IMR-90 (cell line): ENCODE measurements around the gene ARHGAP19. TPM values are rescaled to one million over a fixed set of nuclear protein-coding genes. Genes with fewer than 3 reads are reported as not detected.

Experiments used
- ATAC-seq: fragments of 200-7000 bp; cut with Tn5 transposase; 2 replicates; pipeline ENCODE4 v1.9.1; 2020; ENCODE audit warnings: low read depth, mild to moderate bottlenecking, moderate library complexity
- BruUV-seq: library from RNA; stranded (reverse); fragments of 400-500 nt; replicated peaks from 2 replicates; lab custom pipeline; 2021; lab: Mats Ljungman, UMichigan
- CTCF ChIA-PET: fragments of 300-600 bp; formaldehyde crosslinking; extraction: SDS; loops from one replicate; lab custom pipeline; 2021; ENCODE audit warnings: antibody characterized with exemption; lab: Yijun Ruan, JAX
- POLR2A ChIA-PET: fragments of 300-600 bp; sonication (Branson Sonifier 250); formaldehyde crosslinking; loops from one replicate; lab custom pipeline; 2022; ENCODE audit warnings: antibody characterized with exemption; ENCODE audit not compliant: unreplicated experiment; lab: Charles Lee
- DNase-seq: peaks from one replicate; pipeline ENCODE4 v3.0.0; 2013
- H2AFZ ChIP-seq: replicated peaks from 2 replicates; pipeline ENCODE3; 2013; ENCODE audit warnings: low read length, mild to moderate bottlenecking; ENCODE audit not compliant: poor library complexity
- H2AK5ac ChIP-seq: 2 replicates; pipeline ENCODE4 v1.6.1; 2013; ENCODE audit warnings: low read depth, low read length, inconsistent platforms
- H2AK9ac ChIP-seq: replicated peaks from 2 replicates; pipeline ENCODE3; 2013; ENCODE audit warnings: mild to moderate bottlenecking, low read depth, low read length, moderate library complexity; ENCODE audit not compliant: poor library complexity
- H2BK120ac ChIP-seq: 2 replicates; pipeline ENCODE4 v1.6.1; 2013; ENCODE audit warnings: low read depth, low read length, inconsistent platforms
- H2BK15ac ChIP-seq: 3 replicates; pipeline ENCODE4 v1.6.1; 2013; ENCODE audit warnings: low read depth, low read length, inconsistent platforms
- H2BK20ac ChIP-seq: 2 replicates; pipeline ENCODE4 v1.6.1; 2013; ENCODE audit warnings: low read depth, mild to moderate bottlenecking, inconsistent platforms, low read length, moderate library complexity
- H2BK5ac ChIP-seq: 2 replicates; pipeline ENCODE4 v1.6.1; 2013; ENCODE audit warnings: mild to moderate bottlenecking, low read depth, low read length, inconsistent platforms; ENCODE audit not compliant: poor library complexity, severe bottlenecking
- H3K14ac ChIP-seq: replicated peaks from 2 replicates; pipeline ENCODE4 v1.6.1; 2013; ENCODE audit warnings: low read depth, low read length, inconsistent platforms
- H3K18ac ChIP-seq: 2 replicates; pipeline ENCODE4 v1.6.1; 2013; ENCODE audit warnings: low read depth, low read length, control low read depth
- H3K23ac ChIP-seq: 2 replicates; pipeline ENCODE4 v1.6.1; 2013; ENCODE audit warnings: low read depth, low read length, inconsistent platforms
- H3K27ac ChIP-seq: 2 replicates; pipeline ENCODE4 v1.5.1; 2013; ENCODE audit warnings: mild to moderate bottlenecking, control low read depth, low read length; ENCODE audit not compliant: insufficient read depth
- H3K27me3 ChIP-seq: 2 replicates; pipeline ENCODE4 v1.6.1; 2013; ENCODE audit warnings: low read length; ENCODE audit not compliant: control insufficient read depth, insufficient read depth
- H3K36me3 ChIP-seq: 2 replicates; pipeline ENCODE4 v1.6.1; 2013; ENCODE audit warnings: low read length, mixed read lengths; ENCODE audit not compliant: control insufficient read depth, insufficient read depth
- H3K4ac ChIP-seq: 2 replicates; pipeline ENCODE4 v1.6.1; 2013; ENCODE audit warnings: low read depth, low read length, inconsistent platforms
- H3K4me1 ChIP-seq: 2 replicates; pipeline ENCODE4 v1.6.1; 2013; ENCODE audit warnings: low read length, mixed read lengths; ENCODE audit not compliant: control insufficient read depth, insufficient read depth
- H3K4me2 ChIP-seq: 2 replicates; pipeline ENCODE4 v1.6.1; 2013; ENCODE audit warnings: low read depth, mild to moderate bottlenecking, control low read depth, low read length, moderate library complexity
- H3K4me3 ChIP-seq: 2 replicates; pipeline ENCODE4 v1.5.1; 2013; ENCODE audit warnings: low read depth, mild to moderate bottlenecking, control low read depth, low read length, moderate library complexity; ENCODE audit not compliant: insufficient read depth
- H3K56ac ChIP-seq: 2 replicates; pipeline ENCODE4 v1.6.1; 2013; ENCODE audit warnings: low read length, inconsistent platforms; ENCODE audit not compliant: insufficient read depth; ENCODE audit errors: extremely low read depth
- H3K79me1 ChIP-seq, 2 experiments: 2 replicates each; pipeline ENCODE4 v1.6.1; 2013; ENCODE audit warnings: low read length in 2 of 2, inconsistent platforms in 1 of 2, low read depth in 1 of 2
- H3K9ac ChIP-seq: 2 replicates; pipeline ENCODE4 v1.6.1; 2013; ENCODE audit warnings: low read depth, low read length, control low read depth
- H3K9me1 ChIP-seq: 2 replicates; pipeline ENCODE4 v1.6.1; 2013; ENCODE audit warnings: low read length, inconsistent platforms; ENCODE audit not compliant: insufficient read depth
- H3K9me3 ChIP-seq: 2 replicates; pipeline ENCODE4 v1.6.1; 2013; ENCODE audit warnings: low read length; ENCODE audit not compliant: control insufficient read depth, insufficient read depth
- H4K20me1 ChIP-seq: 2 replicates; pipeline ENCODE4 v1.6.1; 2013; ENCODE audit warnings: low read length, inconsistent platforms; ENCODE audit not compliant: insufficient read depth
- H4K5ac ChIP-seq: 2 replicates; pipeline ENCODE4 v1.6.1; 2013; ENCODE audit warnings: mild to moderate bottlenecking, low read depth, low read length, control low read depth
- H4K8ac ChIP-seq, 2 experiments: 2 replicates each; pipeline ENCODE4 v1.6.1; 2013; ENCODE audit warnings: low read depth in 2 of 2, low read length in 2 of 2, control low read depth in 1 of 2, inconsistent platforms in 1 of 2
- H4K91ac ChIP-seq: 2 replicates; pipeline ENCODE4 v1.6.1; 2013; ENCODE audit warnings: low read depth, low read length, inconsistent platforms; ENCODE audit not compliant: insufficient read depth
- BHLHE40 ChIP-seq: fragments of 150-350 bp; IDR thresholded peaks from 2 replicates; pipeline ENCODE4 v1.6.1; 2016; ENCODE audit warnings: mild to moderate bottlenecking, low read depth, low read length
- CEBPB ChIP-seq: IDR thresholded peaks from 2 replicates; pipeline ENCODE4 v1.6.1; 2012; ENCODE audit warnings: low read depth, low read length, improper control_type of control experiment
- CHD1 ChIP-seq: IDR thresholded peaks from 2 replicates; pipeline ENCODE4 v1.6.1; 2012; ENCODE audit warnings: low read depth, low read length, improper control_type of control experiment
- CTCF ChIP-seq: conservative IDR thresholded peaks from 2 replicates; pipeline ENCODE4 v1.5.1; 2012; ENCODE audit warnings: mild to moderate bottlenecking, low read depth, low read length, improper control_type of control experiment
- FOS ChIP-seq: fragments of 150-350 bp; IDR thresholded peaks from 2 replicates; pipeline ENCODE4 v1.6.1; 2016; ENCODE audit warnings: low read depth, low read length
- MAFK ChIP-seq: IDR thresholded peaks from 2 replicates; pipeline ENCODE4 v1.6.1; 2012; ENCODE audit warnings: low read depth, low read length, improper control_type of control experiment
- MAZ ChIP-seq: IDR thresholded peaks from 2 replicates; pipeline ENCODE4 v1.6.1; 2012; ENCODE audit warnings: low read depth, mild to moderate bottlenecking, low read length, improper control_type of control experiment, moderate library complexity, borderline replicate concordance
- POLR2A ChIP-seq: IDR thresholded peaks from 2 replicates; pipeline ENCODE4 v1.6.1; 2012; ENCODE audit warnings: mild to moderate bottlenecking, low read depth, low read length
- RAD21 ChIP-seq: IDR thresholded peaks from 2 replicates; pipeline ENCODE4 v1.6.1; 2012; ENCODE audit warnings: low read length, improper control_type of control experiment
- RCOR1 ChIP-seq: IDR thresholded peaks from 2 replicates; pipeline ENCODE4 v1.6.1; 2012; ENCODE audit warnings: mild to moderate bottlenecking, low read length, improper control_type of control experiment; ENCODE audit not compliant: insufficient replicate concordance
- RFX5 ChIP-seq: IDR thresholded peaks from 2 replicates; pipeline ENCODE4 v1.8.0; 2012; ENCODE audit warnings: low read depth, mild to moderate bottlenecking, low read length, moderate library complexity
- SMC3 ChIP-seq: fragments of 150-350 bp; IDR thresholded peaks from 2 replicates; pipeline ENCODE4 v1.6.1; 2016; ENCODE audit warnings: low read depth, mild to moderate bottlenecking, antibody characterized with exemption, low read length, moderate library complexity
- WGBS, 2 experiments: methylation state at CpG; one replicate each; pipeline versions ENCODE4 v1.1.5 to v1.1.7; 2013; ENCODE audit warnings: missing lambda C conversion rate in 2 of 2; ENCODE audit not compliant: insufficient read length in 1 of 2; ENCODE audit errors: extremely low coverage in 2 of 2; 5-methylcytosine and 5-hydroxymethylcytosine counted together
- dilution Hi-C: fragments of 300-500 bp; cut with HindIII; formaldehyde crosslinking; loops from one replicate; pipeline ENCODE4 v1.14.3; 2018; ENCODE audit warnings: low sequenced_read_pairs; ENCODE audit not compliant: unreplicated experiment
- in situ Hi-C: fragments of 300-500 bp; cut with MboI; formaldehyde crosslinking; loops from 3 replicates; pipeline ENCODE4 v1.14.3; 2019; ENCODE audit warnings: low sequenced_read_pairs, inconsistent platforms, mixed read lengths
- intact Hi-C: fragments of 100-400 bp; cut with micrococcal nuclease; formaldehyde crosslinking; loops from 2 replicates; pipeline ENCODE4 v1.10.0; 2022
- polyA plus RNA-seq, 3 experiments: library from polyadenylated mRNA; depleted of rRNA; stranded (reverse); fragments of >200 nt; gene quantifications; 2 replicates each; pipeline ENCODE4 v1.2.3, GENCODE V29; 2012; ENCODE audit warnings: low replicate concordance in 1 of 3
- total RNA-seq: library from RNA; depleted of rRNA; stranded (reverse); fragments of >200 nt; gene quantifications from 2 replicates; pipeline ENCODE4 v1.2.3, GENCODE V29; 2012
- TF ChIP-seq, protein P1 (sequence below): fragments of 150-350 bp; IDR thresholded peaks from 2 replicates; pipeline ENCODE4 v1.6.1; 2017; ENCODE audit warnings: mild to moderate bottlenecking, antibody characterized with exemption, low read length, low read depth

Gene ARHGAP19
- total and polyA plus RNA-seq, 2 of the 4 experiments (the other 2 are of a cell fraction): 6.3 to 7.0 TPM

DNA sequence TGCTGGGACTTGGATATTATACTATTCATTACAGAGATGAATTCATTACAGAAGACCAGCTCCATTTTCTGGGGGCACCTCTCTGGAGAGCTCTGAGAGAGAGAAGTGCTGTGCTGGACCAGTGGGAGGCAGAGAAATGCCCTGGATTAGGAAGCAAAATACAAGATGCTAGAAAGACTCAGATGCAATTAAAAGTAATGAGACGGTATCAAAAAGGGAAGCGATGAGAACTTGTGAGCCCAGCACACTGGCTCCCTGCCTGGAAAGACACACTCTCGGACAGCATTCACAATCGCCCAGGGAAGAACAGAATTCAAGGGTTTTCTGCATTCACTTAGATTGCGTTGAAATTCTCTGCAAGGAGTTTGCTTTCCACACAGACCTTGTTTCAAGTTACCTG is 45.6 kb upstream of the ARHGAP19 start:
- intact Hi-C loops: no loop called here
- WGBS, 2 experiments: 14% methylated on average over 2 of the region's 5 CpGs; no CpG with 5 or more reads in 1 of the 2 experiments
- Histone ChIP-seq H3K79me1 (peaks cover 2 to 7% of the 10 kb centered on the region in 2 experiments; a peak in 2 of 4 replicates), H2AFZ (no peak overlapping the region), H3K23ac (no peak overlapping the region; the same call in 1 of the 2 replicates), H2AK5ac (no peak overlapping the region), H3K36me3 (no peaks in the 10 kb centered on the region), H3K27me3 (peaks cover 24% of the 10 kb centered on the region), H4K5ac (no peak overlapping the region), H3K9me3 (no peaks in the 10 kb centered on the region), H3K4me1 (peaks cover 3% of the 10 kb centered on the region; the same call in 1 of the 2 replicates), H2AK9ac (no peak overlapping the region), H4K20me1 (no peaks in the 10 kb centered on the region), H3K4ac (no peak overlapping the region), H2BK5ac (no peak overlapping the region), H3K56ac (no peak overlapping the region), H3K14ac (no peak overlapping the region), H2BK15ac (no peak overlapping the region), H3K18ac (no peak overlapping the region), H2BK20ac (no peak overlapping the region), H3K27ac (no peak overlapping the region), H3K4me2 (no peak overlapping the region), H2BK120ac (no peak overlapping the region), H3K4me3 (no peak overlapping the region), H3K9ac (no peak overlapping the region), H3K9me1 (no peaks in the 10 kb centered on the region), H4K8ac (no peak overlapping the region), H4K91ac (no peak overlapping the region)
- in situ Hi-C loops: no loop called here
- ATAC-seq (no peak), DNase-seq (no peak)
- CTCF ChIA-PET: no interaction called here
- TF ChIP-seq POLR2A (no peak), RFX5 (no peak), FOS (no peak), MAZ (no peak), RCOR1 (no peak), RAD21 (no peak), BHLHE40 (no peak), CTCF (no peak), CEBPB (no peak), CHD1 (no peak), MAFK (no peak), SMC3 (no peak)
- TF ChIP-seq, protein P1, sequence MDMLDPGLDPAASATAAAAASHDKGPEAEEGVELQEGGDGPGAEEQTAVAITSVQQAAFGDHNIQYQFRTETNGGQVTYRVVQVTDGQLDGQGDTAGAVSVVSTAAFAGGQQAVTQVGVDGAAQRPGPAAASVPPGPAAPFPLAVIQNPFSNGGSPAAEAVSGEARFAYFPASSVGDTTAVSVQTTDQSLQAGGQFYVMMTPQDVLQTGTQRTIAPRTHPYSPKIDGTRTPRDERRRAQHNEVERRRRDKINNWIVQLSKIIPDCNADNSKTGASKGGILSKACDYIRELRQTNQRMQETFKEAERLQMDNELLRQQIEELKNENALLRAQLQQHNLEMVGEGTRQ: no peak
- POLR2A ChIA-PET: no interaction called here
- dilution Hi-C loops: no loop called here
- BruUV-seq: no TSS peak
